ENCODE data around the gene VEGFB.

Gene VEGFB

DNA sequence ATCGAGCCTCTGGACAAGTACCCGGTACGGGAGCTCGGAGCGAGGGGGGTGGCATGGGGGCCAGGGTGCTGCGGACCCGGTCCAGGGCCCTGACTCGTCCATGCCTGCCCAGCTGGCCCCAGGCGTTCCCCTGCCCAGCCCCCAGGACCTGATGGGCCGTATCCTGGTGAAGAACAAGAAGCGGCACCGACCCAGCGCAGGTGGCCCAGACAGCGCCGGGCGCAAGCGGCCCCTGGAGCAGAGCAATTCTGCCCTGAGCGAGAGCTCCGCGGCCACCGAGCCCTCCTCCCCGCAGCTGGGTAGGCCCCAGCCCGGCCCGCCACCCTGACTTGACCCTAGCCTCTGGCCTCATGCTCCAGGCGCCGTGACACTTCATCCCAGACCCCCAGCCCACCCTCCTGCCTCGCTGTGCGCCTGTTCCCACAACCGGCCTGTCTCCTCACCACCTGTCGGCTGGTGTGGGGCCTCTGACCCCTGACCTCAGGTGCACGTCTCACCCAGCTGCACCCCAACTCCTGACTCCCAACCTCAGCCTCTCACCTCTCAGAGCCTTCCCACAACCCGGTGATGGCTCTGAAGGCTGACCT is 24.7 kb downstream of the VEGFB start:
- Histone ChIP-seq H3K27ac (ENCODE audit: low read depth in 2 of 2, low read length in 2 of 2) (no peak overlapping the region), H3K4me3 (ENCODE audit: low read length in 2 of 2) (no peak overlapping the region), H3K36me3 (ENCODE audit: control insufficient read depth in 2 of 2, insufficient read depth in 2 of 2, low read length in 2 of 2) (peaks cover 63 to 73% of the 10 kb centered on the region in 2 donors), H3K27me3 (ENCODE audit: control insufficient read depth in 2 of 2, insufficient read depth in 2 of 2, low read length in 2 of 2) (no peaks in the 10 kb centered on the region), H3K4me1 (ENCODE audit: control insufficient read depth in 2 of 2, insufficient read depth in 2 of 2, low read length in 2 of 2) (no peaks in the 10 kb centered on the region), H3K9me3 (ENCODE audit: control insufficient read depth in 2 of 2, low read length in 2 of 2) (no peaks in the 10 kb centered on the region), H3K9ac (ENCODE audit: low read depth in 1 of 2, low read length in 2 of 2) (no peak overlapping the region)

DNA sequence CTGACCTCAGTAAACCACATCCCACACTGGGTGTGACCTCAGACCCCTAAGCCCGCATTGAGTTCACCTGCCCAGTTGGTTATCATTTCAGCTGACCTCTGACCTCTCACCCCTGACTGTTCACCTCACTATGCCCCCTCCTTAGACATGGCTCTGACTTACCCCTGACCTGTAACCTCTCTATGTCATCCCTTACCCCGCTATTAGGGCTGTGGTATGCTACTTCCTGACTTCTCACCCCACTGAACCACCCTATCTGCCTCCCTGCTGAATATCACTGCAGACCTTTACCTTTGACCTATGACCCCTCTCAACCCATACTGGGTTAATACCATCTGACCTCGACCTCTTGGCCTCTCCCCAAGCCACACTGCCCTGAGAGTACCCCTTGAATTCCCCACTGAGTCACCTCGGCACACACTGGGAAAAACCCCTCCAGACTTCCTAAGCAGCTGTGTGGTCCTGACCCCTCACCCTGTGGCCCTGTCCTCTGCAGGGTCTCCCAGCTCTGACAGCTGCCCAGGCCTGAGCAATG is 25.2 kb downstream of the VEGFB start:
- Histone ChIP-seq H3K9ac (ENCODE audit: low read depth in 1 of 2, low read length in 2 of 2) (no peak overlapping the region), H3K9me3 (ENCODE audit: control insufficient read depth in 2 of 2, low read length in 2 of 2) (no peaks in the 10 kb centered on the region), H3K27me3 (ENCODE audit: control insufficient read depth in 2 of 2, insufficient read depth in 2 of 2, low read length in 2 of 2) (no peaks in the 10 kb centered on the region), H3K27ac (ENCODE audit: low read depth in 2 of 2, low read length in 2 of 2) (no peak overlapping the region), H3K36me3 (ENCODE audit: control insufficient read depth in 2 of 2, insufficient read depth in 2 of 2, low read length in 2 of 2) (peaks cover 62 to 76% of the 10 kb centered on the region in 2 donors), H3K4me3 (ENCODE audit: low read length in 2 of 2) (no peak overlapping the region), H3K4me1 (ENCODE audit: control insufficient read depth in 2 of 2, insufficient read depth in 2 of 2, low read length in 2 of 2) (no peaks in the 10 kb centered on the region)

DNA sequence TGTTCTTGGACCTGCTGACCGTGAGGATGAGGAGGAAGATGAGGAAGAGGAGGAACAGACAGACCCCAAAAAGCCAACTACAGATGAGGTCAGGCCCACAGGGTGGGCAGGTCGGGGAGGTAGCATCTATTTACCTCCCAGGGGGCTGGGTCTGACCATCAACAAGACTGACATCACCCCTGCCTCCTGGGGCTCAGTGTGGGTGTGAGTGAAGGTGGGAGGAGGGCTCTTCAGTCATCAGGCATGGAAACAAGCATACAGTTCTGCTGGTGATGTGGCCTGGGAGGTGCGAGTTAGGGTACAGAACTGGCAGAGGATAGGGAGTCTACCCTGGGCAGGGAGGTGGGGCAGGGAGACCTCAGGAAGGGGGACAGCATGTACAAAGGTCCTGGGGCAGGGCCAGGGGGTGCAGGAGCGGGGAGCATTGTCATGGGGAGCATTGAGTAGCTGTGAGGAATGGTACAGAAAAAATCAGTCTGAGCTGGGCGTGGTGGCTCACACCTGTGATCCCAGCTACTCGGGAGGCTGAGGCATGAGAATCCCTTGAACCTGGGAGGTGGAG is 25.8 kb downstream of the VEGFB start:
- H3K9me3 ChIP-seq (ENCODE audit: control insufficient read depth in 2 of 2, low read length in 2 of 2): no peaks in the 10 kb centered on the region
- H3K9ac ChIP-seq (ENCODE audit: low read depth in 1 of 2, low read length in 2 of 2): no peak overlapping the region
- no peak overlapping the region for H3K4me3 ChIP-seq (ENCODE audit: low read length in 2 of 2)
- H3K27ac ChIP-seq (ENCODE audit: low read depth in 2 of 2, low read length in 2 of 2): no peak overlapping the region
- H3K4me1 ChIP-seq (ENCODE audit: control insufficient read depth in 2 of 2, insufficient read depth in 2 of 2, low read length in 2 of 2): no peaks in the 10 kb centered on the region
- H3K27me3 ChIP-seq (ENCODE audit: control insufficient read depth in 2 of 2, insufficient read depth in 2 of 2, low read length in 2 of 2): no peaks in the 10 kb centered on the region
- peaks cover 58 to 73% of the 10 kb centered on the region in 2 donors for H3K36me3 ChIP-seq (ENCODE audit: control insufficient read depth in 2 of 2, insufficient read depth in 2 of 2, low read length in 2 of 2)

DNA sequence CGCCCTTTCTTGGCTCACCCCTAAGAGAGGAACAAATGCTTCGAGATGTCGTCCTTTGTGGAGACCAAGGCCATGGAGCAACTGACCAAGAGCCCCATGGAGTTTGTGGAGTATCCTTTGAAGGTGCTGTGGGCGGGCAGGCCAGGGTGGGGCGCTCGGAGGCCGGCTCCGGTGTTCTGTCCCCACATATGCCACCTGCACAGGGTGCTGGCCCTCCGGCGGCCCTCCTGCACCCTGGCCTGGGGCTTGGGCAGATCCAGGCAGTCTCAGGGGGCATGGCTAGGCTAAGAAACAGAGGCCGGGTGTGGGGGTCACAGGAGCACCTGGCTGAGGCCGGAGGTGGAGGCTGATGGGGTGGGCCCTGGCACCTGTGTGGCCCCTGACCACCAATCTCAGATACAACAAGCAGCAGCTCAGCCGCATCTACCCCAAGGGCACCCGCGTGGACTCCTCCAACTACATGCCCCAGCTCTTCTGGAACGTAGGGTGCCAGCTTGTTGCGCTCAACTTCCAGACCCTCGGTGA is 27.2 kb downstream of the VEGFB start:
- peaks cover 0 to 2% of the 10 kb centered on the region in 2 donors for H3K4me1 ChIP-seq (ENCODE audit: control insufficient read depth in 2 of 2, insufficient read depth in 2 of 2, low read length in 2 of 2)
- H3K27ac ChIP-seq (ENCODE audit: low read depth in 2 of 2, low read length in 2 of 2): no peak overlapping the region
- H3K9ac ChIP-seq (ENCODE audit: low read depth in 1 of 2, low read length in 2 of 2): no peak overlapping the region
- no peaks in the 10 kb centered on the region for H3K9me3 ChIP-seq (ENCODE audit: control insufficient read depth in 2 of 2, low read length in 2 of 2)
- H3K27me3 ChIP-seq (ENCODE audit: control insufficient read depth in 2 of 2, insufficient read depth in 2 of 2, low read length in 2 of 2): no peaks in the 10 kb centered on the region
- no peak overlapping the region for H3K4me3 ChIP-seq (ENCODE audit: low read length in 2 of 2)
- H3K36me3 ChIP-seq (ENCODE audit: control insufficient read depth in 2 of 2, insufficient read depth in 2 of 2, low read length in 2 of 2): peaks cover 59 to 75% of the 10 kb centered on the region in 2 donors

DNA sequence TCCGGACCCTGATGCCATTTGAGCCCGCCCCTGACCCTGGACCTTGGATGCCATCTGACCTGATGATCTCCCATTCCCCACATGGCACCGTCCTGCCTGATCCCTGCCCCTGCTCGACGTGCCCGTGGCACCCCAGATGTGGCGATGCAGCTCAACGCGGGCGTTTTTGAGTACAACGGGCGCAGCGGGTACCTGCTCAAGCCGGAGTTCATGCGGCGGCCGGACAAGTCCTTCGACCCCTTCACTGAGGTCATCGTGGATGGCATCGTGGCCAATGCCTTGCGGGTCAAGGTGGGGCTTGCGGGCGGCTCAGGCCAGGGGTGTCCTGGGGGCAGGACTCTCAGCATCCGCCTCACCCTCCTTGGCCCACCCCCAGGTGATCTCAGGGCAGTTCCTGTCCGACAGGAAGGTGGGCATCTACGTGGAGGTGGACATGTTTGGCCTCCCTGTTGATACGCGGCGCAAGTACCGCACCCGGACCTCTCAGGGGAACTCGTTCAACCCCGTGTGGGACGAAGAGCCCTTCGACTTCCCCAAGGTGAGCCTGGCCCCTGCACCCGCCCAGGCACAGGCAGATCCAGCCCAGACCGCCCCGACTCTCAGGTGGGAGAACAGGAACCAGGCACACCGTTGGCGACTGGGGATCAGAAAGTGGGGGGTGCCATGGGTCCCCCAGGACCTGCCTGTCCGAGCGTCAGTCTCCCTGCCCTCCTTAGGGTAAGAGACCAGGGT is 28.1 kb downstream of the VEGFB start:
- Histone ChIP-seq H3K9ac (ENCODE audit: low read depth in 1 of 2, low read length in 2 of 2) (no peak overlapping the region), H3K36me3 (ENCODE audit: control insufficient read depth in 2 of 2, insufficient read depth in 2 of 2, low read length in 2 of 2) (peaks cover 60 to 71% of the 10 kb centered on the region in 2 donors), H3K4me1 (ENCODE audit: control insufficient read depth in 2 of 2, insufficient read depth in 2 of 2, low read length in 2 of 2) (peaks cover 3 to 6% of the 10 kb centered on the region in 2 donors), H3K27ac (ENCODE audit: low read depth in 2 of 2, low read length in 2 of 2) (no peak overlapping the region), H3K4me3 (ENCODE audit: low read length in 2 of 2) (no peak overlapping the region), H3K9me3 (ENCODE audit: control insufficient read depth in 2 of 2, low read length in 2 of 2) (no peaks in the 10 kb centered on the region), H3K27me3 (ENCODE audit: control insufficient read depth in 2 of 2, insufficient read depth in 2 of 2, low read length in 2 of 2) (no peaks in the 10 kb centered on the region)

DNA sequence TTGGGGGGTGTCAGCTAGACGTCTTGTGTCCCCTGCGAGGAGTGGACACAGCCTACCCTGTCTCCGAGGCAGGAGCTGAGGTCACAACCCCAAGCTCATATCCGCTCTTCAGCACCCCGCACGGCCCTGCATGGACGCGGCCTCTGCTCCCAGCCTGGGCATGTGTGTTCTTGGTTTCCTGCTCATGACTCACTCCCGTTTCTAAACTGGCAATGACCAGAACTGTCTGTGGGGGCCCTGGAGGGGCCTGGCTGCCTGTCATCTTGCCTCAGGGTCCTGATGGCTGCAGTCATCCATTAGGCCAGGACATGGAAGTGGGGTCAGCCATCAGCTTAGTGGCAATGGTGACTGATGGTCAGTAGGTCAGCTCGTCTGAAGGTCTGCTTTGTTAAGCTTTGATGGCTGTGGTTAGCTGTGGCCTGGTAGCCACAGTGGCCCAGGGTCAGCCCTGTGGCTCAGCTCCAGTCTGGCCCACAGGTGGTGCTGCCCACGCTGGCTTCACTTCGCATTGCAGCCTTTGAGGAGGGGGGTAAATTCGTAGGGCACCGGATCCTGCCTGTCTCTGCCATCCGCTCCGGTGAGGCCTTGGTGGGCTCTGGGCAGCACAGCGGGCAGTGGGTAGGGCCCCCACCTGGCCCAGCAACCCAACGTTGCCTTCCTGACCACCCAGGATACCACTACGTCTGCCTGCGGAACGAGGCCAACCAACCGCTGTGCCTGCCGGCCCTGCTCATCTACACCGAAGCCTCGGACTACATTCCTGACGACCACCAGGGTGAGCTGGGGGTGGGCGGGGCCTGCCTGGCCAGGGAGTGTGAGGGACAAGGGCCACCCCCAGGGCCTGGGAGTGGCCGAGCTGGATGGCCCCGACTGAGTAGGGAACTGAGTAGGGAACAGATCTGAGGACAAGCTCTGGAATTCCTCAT is 28.9 kb downstream of the VEGFB start:
- Histone ChIP-seq H3K9ac (ENCODE audit: low read depth in 1 of 2, low read length in 2 of 2) (no peak overlapping the region), H3K27ac (ENCODE audit: low read depth in 2 of 2, low read length in 2 of 2) (no peak overlapping the region), H3K36me3 (ENCODE audit: control insufficient read depth in 2 of 2, insufficient read depth in 2 of 2, low read length in 2 of 2) (peaks cover 60 to 66% of the 10 kb centered on the region in 2 donors)

DNA sequence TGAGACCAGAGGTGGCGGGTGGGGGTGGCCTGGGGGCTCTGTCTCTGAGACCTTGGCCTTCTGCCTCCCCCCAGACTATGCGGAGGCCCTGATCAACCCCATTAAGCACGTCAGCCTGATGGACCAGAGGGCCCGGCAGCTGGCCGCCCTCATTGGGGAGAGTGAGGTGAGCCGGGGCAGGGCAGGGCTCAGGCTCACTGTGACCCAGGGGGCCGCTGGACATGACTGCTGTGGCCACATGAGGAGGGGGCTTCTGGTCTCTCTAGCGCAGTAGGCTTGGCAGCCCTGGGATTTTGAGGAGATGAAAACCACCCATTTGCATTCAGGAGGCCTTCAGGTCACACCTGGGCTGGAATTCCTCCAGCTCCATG is 29.5 kb downstream of the VEGFB start:
- Histone ChIP-seq H3K36me3 (ENCODE audit: control insufficient read depth in 2 of 2, insufficient read depth in 2 of 2, low read length in 2 of 2) (peaks cover 55 to 62% of the 10 kb centered on the region in 2 donors), H3K9ac (ENCODE audit: low read depth in 1 of 2, low read length in 2 of 2) (no peak overlapping the region), H3K4me3 (ENCODE audit: low read length in 2 of 2) (no peak overlapping the region), H3K9me3 (ENCODE audit: control insufficient read depth in 2 of 2, low read length in 2 of 2) (no peaks in the 10 kb centered on the region), H3K27ac (ENCODE audit: low read depth in 2 of 2, low read length in 2 of 2) (no peak overlapping the region), H3K27me3 (ENCODE audit: control insufficient read depth in 2 of 2, insufficient read depth in 2 of 2, low read length in 2 of 2) (no peaks in the 10 kb centered on the region), H3K4me1 (ENCODE audit: control insufficient read depth in 2 of 2, insufficient read depth in 2 of 2, low read length in 2 of 2) (peaks cover 16 to 21% of the 10 kb centered on the region in 2 donors)

More for the DNA sequence above, 28.9 kb downstream of the VEGFB start:
- no peak overlapping the region for H3K4me3 ChIP-seq (ENCODE audit: low read length in 2 of 2)
- H3K27me3 ChIP-seq (ENCODE audit: control insufficient read depth in 2 of 2, insufficient read depth in 2 of 2, low read length in 2 of 2): no peaks in the 10 kb centered on the region
- peaks cover 10 to 14% of the 10 kb centered on the region in 2 donors for H3K4me1 ChIP-seq (ENCODE audit: control insufficient read depth in 2 of 2, insufficient read depth in 2 of 2, low read length in 2 of 2)
- no peaks in the 10 kb centered on the region for H3K9me3 ChIP-seq (ENCODE audit: control insufficient read depth in 2 of 2, low read length in 2 of 2)

DNA sequence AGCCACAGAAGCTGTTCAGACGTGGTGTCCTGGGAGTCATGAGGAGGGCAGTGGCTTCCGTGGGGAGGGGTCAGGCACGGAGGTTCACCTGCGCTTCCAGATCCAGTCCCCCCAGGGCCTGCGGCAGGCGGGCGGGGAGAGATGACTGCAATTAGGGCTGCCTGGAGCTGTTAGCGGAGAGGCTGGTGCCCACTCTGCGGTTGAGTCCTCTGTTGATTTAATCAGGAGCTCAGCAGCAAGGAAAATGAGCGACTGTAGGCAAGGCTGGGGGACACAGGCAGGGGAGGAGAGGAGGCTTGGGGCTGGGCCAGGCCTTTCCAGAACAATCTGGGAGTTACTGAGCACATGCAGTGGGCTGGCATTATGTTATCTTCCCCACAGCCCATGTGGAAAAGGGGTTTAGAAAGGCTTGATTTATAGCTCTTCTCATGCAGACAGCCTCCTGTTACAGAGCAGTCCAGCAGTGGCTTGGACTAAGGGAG is 30.0 kb downstream of the VEGFB start:
- Histone ChIP-seq H3K9me3 (ENCODE audit: control insufficient read depth in 2 of 2, low read length in 2 of 2) (no peaks in the 10 kb centered on the region), H3K27ac (ENCODE audit: low read depth in 2 of 2, low read length in 2 of 2) (no peak overlapping the region), H3K27me3 (ENCODE audit: control insufficient read depth in 2 of 2, insufficient read depth in 2 of 2, low read length in 2 of 2) (no peaks in the 10 kb centered on the region), H3K4me1 (ENCODE audit: control insufficient read depth in 2 of 2, insufficient read depth in 2 of 2, low read length in 2 of 2) (peaks cover 19 to 23% of the 10 kb centered on the region in 2 donors), H3K36me3 (ENCODE audit: control insufficient read depth in 2 of 2, insufficient read depth in 2 of 2, low read length in 2 of 2) (peaks cover 52 to 58% of the 10 kb centered on the region in 2 donors), H3K4me3 (ENCODE audit: low read length in 2 of 2) (no peak overlapping the region), H3K9ac (ENCODE audit: low read depth in 1 of 2, low read length in 2 of 2) (no peak overlapping the region)

DNA sequence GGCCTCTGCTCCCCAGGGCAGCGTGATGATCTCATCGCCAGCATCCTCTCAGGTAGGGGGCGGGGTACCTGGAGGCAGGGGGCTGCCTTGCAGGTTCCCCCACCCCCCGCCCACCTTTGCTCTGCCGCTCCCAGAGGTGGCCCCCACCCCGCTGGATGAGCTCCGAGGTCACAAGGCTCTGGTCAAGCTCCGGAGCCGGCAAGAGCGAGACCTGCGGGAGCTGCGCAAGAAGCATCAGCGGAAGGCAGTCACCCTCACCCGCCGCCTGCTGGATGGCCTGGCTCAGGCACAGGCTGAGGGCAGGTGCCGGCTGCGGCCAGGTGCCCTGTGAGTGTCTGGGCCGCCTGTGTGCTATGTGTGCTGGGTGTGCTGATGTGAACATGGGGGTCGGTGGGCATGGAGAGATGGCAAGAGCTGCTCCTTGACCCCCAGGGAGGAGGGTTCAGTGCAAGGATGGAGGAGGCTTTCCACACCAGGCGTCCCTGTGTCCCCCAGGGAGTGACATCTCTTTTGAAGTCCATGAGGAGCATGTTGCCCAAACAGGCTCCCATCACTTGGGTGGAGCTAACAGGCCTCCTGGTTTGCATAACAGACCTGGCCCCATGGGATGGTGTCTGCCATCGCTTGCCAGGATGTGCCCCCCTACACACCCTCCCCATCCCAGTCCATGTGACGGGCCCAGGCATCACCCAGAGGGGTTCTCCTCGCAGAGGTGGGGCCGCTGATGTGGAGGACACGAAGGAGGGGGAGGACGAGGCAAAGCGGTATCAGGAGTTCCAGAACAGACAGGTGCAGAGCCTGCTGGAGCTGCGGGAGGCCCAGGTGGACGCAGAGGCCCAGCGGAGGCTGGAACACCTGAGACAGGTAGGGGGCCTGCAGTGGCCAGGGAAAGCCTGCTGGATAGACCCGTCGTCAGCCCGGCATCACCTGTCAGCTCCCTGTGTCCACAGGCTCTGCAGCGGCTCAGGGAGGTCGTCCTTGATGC is 31.1 kb downstream of the VEGFB start:
- H3K4me3 ChIP-seq (ENCODE audit: low read length in 2 of 2): no peak overlapping the region
- H3K36me3 ChIP-seq (ENCODE audit: control insufficient read depth in 2 of 2, insufficient read depth in 2 of 2, low read length in 2 of 2): peaks cover 42 to 48% of the 10 kb centered on the region in 2 donors
- H3K9me3 ChIP-seq (ENCODE audit: control insufficient read depth in 2 of 2, low read length in 2 of 2): no peaks in the 10 kb centered on the region
- H3K4me1 ChIP-seq (ENCODE audit: control insufficient read depth in 2 of 2, insufficient read depth in 2 of 2, low read length in 2 of 2): peaks cover 19 to 23% of the 10 kb centered on the region in 2 donors
- no peak overlapping the region for H3K27ac ChIP-seq (ENCODE audit: low read depth in 2 of 2, low read length in 2 of 2)
- H3K27me3 ChIP-seq (ENCODE audit: control insufficient read depth in 2 of 2, insufficient read depth in 2 of 2, low read length in 2 of 2): no peaks in the 10 kb centered on the region
- H3K9ac ChIP-seq (ENCODE audit: low read depth in 1 of 2, low read length in 2 of 2): no peak overlapping the region

Data from mucosa of rectum (tissue), 2 donors.